Measurements from ENCODE around the gene CPLX1. TPM values are rescaled to one million over a fixed set of nuclear protein-coding genes. Genes with fewer than 3 reads are reported as not detected.

CPLX1 gene
- polyA plus RNA-seq, 4 donors, result 0.86 to 3.2 (median 1.7) TPM

DNA sequence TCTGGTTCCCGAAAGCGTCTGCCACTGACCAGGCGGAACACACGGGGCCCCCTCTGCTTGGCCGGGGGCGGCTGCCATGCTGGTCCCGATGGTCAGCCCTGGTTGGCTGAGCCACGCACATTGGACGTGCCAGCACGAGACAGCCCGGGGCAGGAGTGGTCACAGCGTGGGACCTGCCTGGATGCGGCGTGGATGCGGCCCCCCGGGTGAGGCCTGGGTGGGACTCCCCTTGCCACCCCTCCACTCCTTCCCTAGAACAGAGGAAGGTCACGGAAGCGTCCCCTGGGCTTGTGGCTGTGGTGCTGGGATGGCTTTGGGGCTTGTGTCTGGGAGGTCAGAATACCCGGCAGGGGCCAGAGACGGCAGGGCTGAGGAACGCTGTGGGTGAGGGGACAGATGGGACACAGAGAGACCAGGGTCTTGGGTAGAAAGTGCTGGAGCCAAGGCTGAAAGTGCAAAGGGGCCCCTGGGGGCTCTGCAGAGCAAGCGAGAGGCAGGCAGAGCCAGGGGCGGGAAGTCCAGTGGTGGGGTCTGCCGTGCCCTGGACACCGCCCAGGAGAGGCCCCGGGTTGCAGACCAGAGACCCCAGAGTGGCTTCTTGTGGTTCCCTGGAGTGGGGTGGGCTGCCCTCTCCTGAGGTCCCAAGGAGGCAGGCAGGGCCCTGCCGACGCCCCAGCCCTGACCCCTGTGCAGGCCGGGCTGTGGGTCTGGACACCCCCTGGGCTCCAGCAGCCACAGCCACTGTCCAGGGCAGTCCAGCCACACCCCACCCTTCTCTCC lies 8.6 kb upstream of the CPLX1 start:
- DNase-seq (ENCODE audit: low read depth in 4 of 4, low spot score in 3 of 4), result no peak

DNA sequence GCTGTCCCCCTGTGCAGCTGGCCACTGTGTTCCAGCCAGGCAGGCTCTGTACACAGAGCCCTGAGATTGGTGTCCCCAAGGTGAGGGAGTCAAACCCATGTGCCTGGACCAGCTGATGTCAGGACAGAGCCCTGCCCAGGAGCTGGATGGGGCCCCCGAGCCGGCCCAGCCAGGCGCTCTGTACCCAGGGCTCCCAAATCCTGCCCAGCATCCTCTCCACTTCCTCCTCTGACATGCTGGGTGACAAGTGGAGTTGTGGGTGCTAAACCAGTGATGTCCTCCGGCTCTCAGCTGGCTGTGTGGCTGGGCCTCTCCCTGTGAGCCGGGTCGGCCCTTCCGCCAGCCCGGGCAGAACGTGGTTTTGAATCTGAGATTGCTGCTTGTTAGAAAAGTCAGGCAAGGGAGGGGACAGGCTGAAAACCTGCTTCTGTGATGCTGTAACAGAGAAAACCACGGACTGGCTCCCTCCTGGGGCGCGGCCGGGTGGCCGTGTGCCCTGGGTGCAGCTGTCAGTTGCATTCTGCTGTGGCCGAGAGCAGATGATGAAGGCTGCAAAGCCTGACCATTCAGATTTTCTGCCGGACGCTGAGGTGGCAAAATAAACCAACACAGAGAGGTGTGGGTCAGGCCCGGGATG lies 7.9 kb upstream of the CPLX1 start:
- no peak for DNase-seq (ENCODE audit: low read depth in 4 of 4, low spot score in 3 of 4)

- no peak for DNase-seq (ENCODE audit: low read depth in 4 of 4, low spot score in 3 of 4)
Observed at GRCh38 chr4:833156-833555, 7.2 kb upstream of the CPLX1 start.

- DNase-seq (ENCODE audit: low read depth in 4 of 4, low spot score in 3 of 4), result no peak
Observed at GRCh38 chr4:832536-832935, 6.6 kb upstream of the CPLX1 start.

- no peak for DNase-seq (ENCODE audit: low read depth in 4 of 4, low spot score in 3 of 4)
Observed at GRCh38 chr4:832108-832507, 6.2 kb upstream of the CPLX1 start.

GRCh38 chr4:831483-831805 lies 5.5 kb upstream of the CPLX1 start:
- DNase-seq (ENCODE audit: low read depth in 4 of 4, low spot score in 3 of 4), result no peak

- no peak for DNase-seq (ENCODE audit: low read depth in 4 of 4, low spot score in 3 of 4)
Observed at GRCh38 chr4:830601-831482, 4.9 kb upstream of the CPLX1 start.

- DNase-seq (ENCODE audit: low read depth in 4 of 4, low spot score in 3 of 4), result no peak
Observed at GRCh38 chr4:829761-830600, 4.1 kb upstream of the CPLX1 start.

DNA sequence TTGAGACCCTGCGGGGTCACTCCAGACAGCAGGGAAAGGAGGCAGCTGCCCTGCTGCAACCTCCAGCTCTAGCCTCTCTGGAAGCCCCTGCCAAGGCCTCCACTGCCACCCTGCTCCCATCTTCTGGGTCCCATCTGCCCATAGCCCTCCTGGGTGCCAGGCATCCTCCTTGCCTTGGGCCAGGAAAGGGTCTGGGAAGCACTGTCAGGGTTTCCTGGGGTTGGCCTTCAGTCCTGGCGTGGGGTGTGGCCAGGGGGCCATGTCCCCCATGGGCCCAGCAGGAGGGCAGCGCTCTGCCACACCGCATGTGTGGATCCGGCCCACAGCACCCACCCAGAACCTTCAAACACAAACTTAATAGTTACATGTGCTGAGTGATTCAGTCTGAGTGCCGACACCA lies 3.4 kb upstream of the CPLX1 start:
- DNase-seq (ENCODE audit: low read depth in 4 of 4, low spot score in 3 of 4), result no peak

DNA sequence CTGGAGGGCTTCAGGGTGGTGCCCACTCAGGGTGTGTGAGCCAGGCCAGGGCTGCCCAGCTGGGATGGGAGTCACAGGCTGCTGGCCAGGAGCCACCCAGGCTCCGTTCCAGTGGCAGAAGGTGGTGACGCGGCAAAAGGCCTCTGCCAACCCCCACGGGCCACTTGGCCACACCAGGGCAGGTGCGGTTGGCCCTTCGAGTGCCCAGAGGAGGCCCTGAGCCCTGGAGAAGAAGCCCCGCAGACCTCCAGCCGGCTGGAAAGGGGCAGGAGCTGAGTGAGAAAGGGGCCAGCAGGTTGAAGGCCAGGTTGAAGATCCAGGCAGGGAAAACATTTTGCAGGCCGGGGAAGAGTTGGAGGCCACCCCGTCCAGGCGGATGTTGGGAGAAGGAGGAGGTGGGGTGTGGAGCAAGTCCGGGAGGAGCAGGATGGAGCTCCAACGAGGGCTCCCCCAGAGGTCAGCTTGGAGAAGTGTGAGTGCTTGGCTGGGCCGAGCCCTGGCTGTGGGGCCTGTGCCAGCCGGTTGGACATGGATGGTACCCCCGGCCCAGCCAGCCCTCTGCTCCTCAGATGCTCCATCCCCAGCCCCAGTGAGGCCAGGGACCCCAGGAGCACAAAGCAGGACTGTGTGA lies 2.8 kb upstream of the CPLX1 start:
- no peak for DNase-seq (ENCODE audit: low read depth in 4 of 4, low spot score in 3 of 4)

DNA sequence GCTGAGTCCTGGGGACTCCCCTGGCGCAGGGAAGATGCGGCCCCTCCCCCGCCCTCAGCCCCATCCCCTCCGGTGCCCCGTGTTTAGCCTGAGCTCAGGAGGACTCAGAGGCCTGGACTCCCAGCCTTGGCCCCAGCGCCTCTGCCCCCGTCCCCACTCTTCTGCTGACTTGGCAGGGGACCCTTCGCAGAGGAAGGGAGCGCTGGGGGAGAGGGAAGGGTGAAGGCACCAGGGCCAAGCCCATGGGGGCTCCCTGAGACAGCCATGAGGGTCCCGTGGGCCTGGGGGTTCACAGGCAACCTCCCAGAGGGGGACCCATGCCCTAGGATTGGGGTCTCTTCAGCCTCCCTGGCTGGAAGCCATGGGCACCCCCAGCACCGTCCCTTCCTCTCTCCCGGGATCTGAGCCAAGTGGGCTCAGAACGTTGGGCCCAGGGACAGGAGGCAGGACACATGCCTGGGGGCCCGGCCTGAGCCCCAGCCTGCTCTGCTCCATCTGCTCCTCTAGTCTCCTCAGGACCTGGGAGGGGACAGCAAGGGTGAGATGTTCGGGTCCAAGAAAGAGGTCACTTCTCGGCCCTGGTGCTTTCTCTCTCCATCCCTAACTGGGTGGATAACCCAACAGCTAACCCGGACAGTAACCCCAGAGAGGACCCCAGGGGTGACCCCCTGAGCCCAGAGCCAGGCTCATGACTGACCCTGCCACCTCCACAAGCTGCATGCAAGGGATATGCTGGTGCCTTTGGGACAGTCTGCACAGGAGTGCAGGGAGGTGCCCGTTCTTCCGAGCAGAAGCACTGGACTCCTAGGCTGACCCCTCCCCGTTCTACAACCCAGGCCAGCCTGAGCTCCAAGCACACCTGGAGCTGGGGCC lies 1.5 kb upstream of the CPLX1 start:
- DNase-seq (ENCODE audit: low read depth in 4 of 4, low spot score in 3 of 4), result no peak

- DNase-seq (ENCODE audit: low read depth in 4 of 4, low spot score in 3 of 4), result no peak
Observed at GRCh38 chr4:826508-827208, 729 bp upstream of the CPLX1 start.

GRCh38 chr4:825063-825970 lies 612 bp downstream of the CPLX1 start:
- peak in 3 of 4 donors; percentile 26 to 40 (median 33) for DNase-seq (ENCODE audit: low read depth in 4 of 4, low spot score in 3 of 4)

- no peak for DNase-seq (ENCODE audit: low read depth in 4 of 4, low spot score in 3 of 4)
Observed at GRCh38 chr4:824461-825062, 1.4 kb downstream of the CPLX1 start.

DNA sequence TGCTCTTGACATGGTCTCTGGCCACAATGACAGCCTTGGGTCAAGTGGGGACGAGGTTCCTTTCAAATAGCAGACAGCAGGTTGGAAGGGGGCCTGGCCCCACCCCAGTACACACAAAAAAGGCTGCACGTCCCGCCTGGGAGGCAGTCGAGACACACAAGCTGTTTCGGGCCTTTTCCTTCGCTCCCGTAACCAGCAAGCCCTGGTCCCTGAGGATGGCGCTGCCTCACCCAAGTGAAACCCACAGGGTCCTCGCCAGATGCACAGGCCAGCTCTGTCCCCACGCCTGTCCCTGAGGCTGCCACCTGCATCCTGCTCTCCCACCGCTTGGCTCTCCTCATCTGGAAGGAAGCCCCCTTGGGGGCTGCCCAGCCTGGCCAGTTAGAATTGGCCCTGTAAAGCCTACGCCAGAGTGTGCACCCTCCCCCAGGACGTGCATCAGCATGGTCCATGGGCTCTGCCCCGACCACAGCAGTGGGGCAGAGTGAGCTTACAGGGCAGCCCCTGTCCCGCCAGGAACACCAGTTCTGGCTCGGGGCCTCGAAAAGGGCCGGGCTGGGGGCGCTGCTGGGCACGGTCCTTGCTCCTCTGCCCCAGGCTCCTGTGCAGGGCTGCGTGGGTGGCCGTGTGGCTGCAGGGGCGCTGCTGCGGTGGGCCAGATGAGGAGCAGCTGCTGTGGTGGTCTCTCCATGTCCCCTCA lies 2.0 kb downstream of the CPLX1 start:
- no peak for DNase-seq (ENCODE audit: low read depth in 4 of 4, low spot score in 3 of 4)

DNA sequence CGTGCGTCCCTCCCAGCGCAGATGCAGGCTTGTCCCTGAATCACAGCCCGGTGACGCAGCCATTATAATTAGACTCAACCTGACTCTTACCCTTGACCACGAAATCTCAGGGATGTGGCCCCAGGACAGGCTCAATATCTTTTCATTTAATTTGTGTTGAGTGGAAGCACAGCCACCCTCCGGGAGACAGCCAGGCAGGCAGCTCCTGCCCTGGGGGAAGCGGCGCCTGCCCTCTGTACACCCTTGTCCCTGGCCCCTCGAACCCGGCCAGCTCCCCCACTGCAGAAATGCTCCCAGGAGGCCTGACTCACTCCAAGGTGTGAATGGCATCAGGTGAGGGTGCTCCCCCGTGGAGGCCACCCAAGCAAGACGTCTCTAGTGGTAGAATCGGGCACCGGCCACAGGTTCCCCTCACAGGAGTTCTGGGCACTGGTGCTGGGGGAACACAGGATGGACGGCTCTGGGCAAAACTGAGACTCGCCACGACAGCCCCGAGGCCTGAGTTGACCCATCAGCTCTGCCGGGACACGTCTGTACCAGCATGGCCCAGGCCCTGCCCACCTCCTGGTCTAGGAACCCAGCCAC lies 2.7 kb downstream of the CPLX1 start:
- DNase-seq (ENCODE audit: low read depth in 4 of 4, low spot score in 3 of 4), result no peak
